ENCODE measurements around the gene MCTP1.

Gene MCTP1

GRCh38 chr5:95284572-95285408, at the start of gene MCTP1:
TSS of gene MCTP1 (minus strand) at chr5:95285094.
- DNase-seq, result no peak

- DNase-seq, result no peak
Observed at GRCh38 chr5:95332158-95332557, 47.3 kb upstream of the MCTP1 start.

GRCh38 chr5:95331358-95331757, 46.5 kb upstream of the MCTP1 start:
- DNase-seq, result no peak

GRCh38 chr5:95327211-95327610, 42.3 kb upstream of the MCTP1 start:
- DNase-seq, result no peak

- DNase-seq, result no peak
Observed at GRCh38 chr5:95317687-95318086, 32.8 kb upstream of the MCTP1 start.

- DNase-seq, result no peak
Observed at GRCh38 chr5:95317085-95317484, 32.2 kb upstream of the MCTP1 start.

- DNase-seq, result no peak
Observed at GRCh38 chr5:95304711-95305110, 19.8 kb upstream of the MCTP1 start.

- DNase-seq, result no peak
Observed at GRCh38 chr5:95298651-95299050, 13.8 kb upstream of the MCTP1 start.

- no peak for DNase-seq
Observed at GRCh38 chr5:95296291-95296690, 11.4 kb upstream of the MCTP1 start.

GRCh38 chr5:95285409-95285755, 488 bp upstream of the MCTP1 start:
- DNase-seq, result no peak

- peak; percentile 9 for DNase-seq
Observed at GRCh38 chr5:95283761-95284571, 928 bp downstream of the MCTP1 start.

- no peak for DNase-seq
Observed at GRCh38 chr5:95283022-95283615, 1.8 kb downstream of the MCTP1 start.

- DNase-seq, result no peak
Observed at GRCh38 chr5:95281226-95281625, 3.7 kb downstream of the MCTP1 start.

GRCh38 chr5:95280401-95281095, 4.3 kb downstream of the MCTP1 start:
- DNase-seq, result no peak

GRCh38 chr5:95274011-95274410, 10.9 kb downstream of the MCTP1 start:
- no peak for DNase-seq

GRCh38 chr5:95272316-95272929, 12.5 kb downstream of the MCTP1 start:
- DNase-seq, result no peak

- no peak for DNase-seq
Observed at GRCh38 chr5:95262933-95263660, 21.8 kb downstream of the MCTP1 start.

GRCh38 chr5:95261437-95262175, 23.3 kb downstream of the MCTP1 start:
- DNase-seq, result peak; percentile 56

- no peak for DNase-seq
Observed at GRCh38 chr5:95256991-95257390, 27.9 kb downstream of the MCTP1 start.

GRCh38 chr5:95256446-95256845, 28.4 kb downstream of the MCTP1 start:
- DNase-seq, result no peak

- DNase-seq, result no peak
Observed at GRCh38 chr5:95252801-95253200, 32.1 kb downstream of the MCTP1 start.
